Neuronal stem cell (in vitro differentiated cells): Measurements from ENCODE around the gene SORBS2.

Experiments used
- DNase-seq: peaks from one replicate; pipeline ENCODE4 v3.0.0-alpha.2; 2013; ENCODE audit warnings: low spot score
- H2AFZ ChIP-seq: one replicate; pipeline ENCODE4 v1.6.1; 2013; ENCODE audit warnings: mild to moderate bottlenecking, low read length, inconsistent platforms
- H2AK5ac ChIP-seq: 2 replicates; pipeline ENCODE4 v1.6.1; 2013; ENCODE audit warnings: low read depth, mild to moderate bottlenecking, inconsistent platforms, low read length, moderate library complexity, mixed read lengths
- H2BK120ac ChIP-seq: 2 replicates; pipeline ENCODE4 v1.6.1; 2013; ENCODE audit warnings: low read depth, mild to moderate bottlenecking, inconsistent platforms, low read length, moderate library complexity, mixed read lengths
- H2BK12ac ChIP-seq: one replicate; pipeline ENCODE4 v1.6.1; 2013; ENCODE audit warnings: low read length, inconsistent platforms
- H2BK15ac ChIP-seq: 2 replicates; pipeline ENCODE4 v1.6.1; 2013; ENCODE audit warnings: mild to moderate bottlenecking, low read length, inconsistent platforms, mixed read lengths
- H2BK5ac ChIP-seq: one replicate; pipeline ENCODE4 v1.6.1; 2013; ENCODE audit warnings: inconsistent platforms, mild to moderate bottlenecking, low read length, moderate library complexity
- H3K14ac ChIP-seq: one replicate; pipeline ENCODE4 v1.6.1; 2013; ENCODE audit warnings: low read length, inconsistent platforms
- H3K18ac ChIP-seq: 2 replicates; pipeline ENCODE4 v1.6.1; 2013; ENCODE audit warnings: low read length, inconsistent platforms
- H3K23ac ChIP-seq: 2 replicates; pipeline ENCODE4 v1.6.1; 2013; ENCODE audit warnings: low read depth, mild to moderate bottlenecking, mixed read lengths, low read length, inconsistent platforms; ENCODE audit not compliant: poor library complexity
- H3K27ac ChIP-seq: replicated peaks from 3 replicates; pipeline ENCODE4 v1.5.1; 2013; ENCODE audit warnings: low read length, inconsistent platforms
- H3K27me3 ChIP-seq, 3 experiments: 2 replicates each; pipeline ENCODE4 v1.6.1; 2013; ENCODE audit warnings: low read length in 3 of 3, mild to moderate bottlenecking in 2 of 3, inconsistent platforms in 1 of 3, low read depth in 1 of 3, mixed read lengths in 1 of 3, moderate library complexity in 1 of 3; ENCODE audit not compliant: control insufficient read depth in 3 of 3, insufficient read depth in 3 of 3
- H3K36me3 ChIP-seq, 2 donors: replicated peaks in 1 of 2; 2 replicates each; pipeline ENCODE4 v1.6.1; 2013; ENCODE audit warnings: low read length in 2 of 2; ENCODE audit not compliant: control insufficient read depth in 2 of 2, insufficient read depth in 2 of 2
- H3K4ac ChIP-seq: 2 replicates; pipeline ENCODE4 v1.6.1; 2013; ENCODE audit warnings: inconsistent platforms, mild to moderate bottlenecking, low read length, moderate library complexity
- H3K4me1 ChIP-seq, 2 donors: 1 replicate in 1 of 2; 2 replicates in 1 of 2; pipeline ENCODE4 v1.6.1; 2013; ENCODE audit warnings: low read length in 2 of 2, low read depth in 1 of 2; ENCODE audit not compliant: control insufficient read depth in 2 of 2, insufficient read depth in 1 of 2
- H3K4me2 ChIP-seq: one replicate; pipeline ENCODE4 v1.6.1; 2013; ENCODE audit warnings: mild to moderate bottlenecking, low read length, inconsistent platforms; ENCODE audit not compliant: insufficient read depth, poor library complexity, severe bottlenecking
- H3K4me3 ChIP-seq, 2 donors: 2 replicates each; pipeline ENCODE4 v1.5.1; 2013; ENCODE audit warnings: low read length in 2 of 2, mild to moderate bottlenecking in 2 of 2, inconsistent platforms in 1 of 2, moderate library complexity in 1 of 2
- H3K79me1 ChIP-seq: one replicate; pipeline ENCODE4 v1.6.1; 2013; ENCODE audit warnings: low read depth, mild to moderate bottlenecking, inconsistent platforms, low read length, moderate library complexity
- H3K9ac ChIP-seq: one replicate; pipeline ENCODE4 v1.6.1; 2013; ENCODE audit warnings: mild to moderate bottlenecking, low read depth, low read length, inconsistent platforms; ENCODE audit not compliant: poor library complexity
- H3K9me3 ChIP-seq, 2 donors: replicated peaks in 1 of 2; 2 replicates each; pipeline versions ENCODE3 to v1.6.1; 2013; ENCODE audit warnings: low read length in 2 of 2, mild to moderate bottlenecking in 2 of 2, inconsistent platforms in 1 of 2, low read depth in 1 of 2, mixed read lengths in 1 of 2, moderate library complexity in 1 of 2; ENCODE audit not compliant: control insufficient read depth in 2 of 2, insufficient read depth in 1 of 2
- H4K8ac ChIP-seq: one replicate; pipeline ENCODE4 v1.6.1; 2013; ENCODE audit warnings: low read depth, mild to moderate bottlenecking, inconsistent platforms, low read length, moderate library complexity
- H4K91ac ChIP-seq: one replicate; pipeline ENCODE4 v1.6.1; 2013; ENCODE audit warnings: low read length, low read depth, mild to moderate bottlenecking, inconsistent platforms; ENCODE audit not compliant: poor library complexity
- WGBS, 2 donors: extraction: QIAGEN DNeasy Blood & Tissue Kit; methylation state at CpG; one replicate each; pipeline ENCODE4 v1.1.7; 2013; ENCODE audit warnings: missing lambda C conversion rate in 2 of 2, mixed read lengths in 1 of 2; ENCODE audit not compliant: insufficient read length in 2 of 2, insufficient replicate concordance in 1 of 2; ENCODE audit errors: extremely low coverage in 2 of 2; 5-methylcytosine and 5-hydroxymethylcytosine counted together

SORBS2 gene

DNA sequence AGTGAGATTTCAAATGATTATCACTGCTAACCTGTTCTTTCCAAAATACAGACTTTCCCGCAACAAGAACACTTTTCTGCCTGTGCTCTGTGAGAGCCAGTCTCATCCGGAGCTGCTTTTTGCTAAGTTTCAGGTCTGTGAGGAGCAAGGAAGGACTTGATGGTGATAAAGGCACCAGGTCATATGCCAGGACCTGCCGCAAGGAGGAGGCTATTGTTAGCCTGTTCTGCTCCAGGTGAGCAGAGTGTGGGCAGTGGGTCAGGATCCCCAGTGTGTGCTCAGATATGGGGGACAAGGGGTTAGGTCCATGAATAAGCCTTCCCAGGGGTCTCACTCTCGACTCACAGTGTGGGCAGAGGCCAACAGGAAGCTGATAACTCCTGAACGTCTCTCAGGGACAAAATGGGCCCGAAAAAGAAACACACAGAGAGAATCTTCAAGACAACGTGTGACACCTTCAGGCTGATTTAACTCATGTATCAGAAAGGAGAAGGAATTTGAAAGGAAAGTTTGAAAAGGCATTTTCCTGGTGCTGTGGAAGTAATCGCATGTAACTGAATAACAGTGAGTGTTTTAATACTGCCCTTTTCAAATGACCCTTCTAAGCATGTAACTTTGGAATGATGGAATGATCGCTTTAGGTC lies 219.0 kb downstream of the SORBS2 start:
- H2AK5ac ChIP-seq = no peak overlapping the region
- H2BK12ac ChIP-seq = no peak overlapping the region
- H3K14ac ChIP-seq = no peak overlapping the region
- WGBS, 2 donors = no CpG with 5 or more reads among the region's 9 CpGs
- H4K8ac ChIP-seq = no peak overlapping the region
- H3K27me3 ChIP-seq = no peaks in the 10 kb centered on the region
- peak overlapping the region; percentile 36 for H3K18ac ChIP-seq
- H3K36me3 ChIP-seq = peaks cover 0 to 4% of the 10 kb centered on the region in 2 donors
- no peak overlapping the region for H3K23ac ChIP-seq
- no peak overlapping the region for H2BK120ac ChIP-seq
- peaks cover 0 to 1% of the 10 kb centered on the region in 2 donors for H3K4me1 ChIP-seq
- no peak overlapping the region for H2BK15ac ChIP-seq
- H3K4me3 ChIP-seq = no peak overlapping the region
- no peak overlapping the region for H2AFZ ChIP-seq
- H3K4me2 ChIP-seq = no peak overlapping the region
- no peak overlapping the region for H3K4ac ChIP-seq
- H3K79me1 ChIP-seq = no peaks in the 10 kb centered on the region
- no peak overlapping the region for H3K9ac ChIP-seq
- H4K91ac ChIP-seq = peak overlapping the region; percentile 32
- no peak overlapping the region for H2BK5ac ChIP-seq
- DNase-seq = no peak
- H3K27ac ChIP-seq = no peak overlapping the region
- H3K9me3 ChIP-seq = peaks cover 0 to 2% of the 10 kb centered on the region in 2 donors

DNA sequence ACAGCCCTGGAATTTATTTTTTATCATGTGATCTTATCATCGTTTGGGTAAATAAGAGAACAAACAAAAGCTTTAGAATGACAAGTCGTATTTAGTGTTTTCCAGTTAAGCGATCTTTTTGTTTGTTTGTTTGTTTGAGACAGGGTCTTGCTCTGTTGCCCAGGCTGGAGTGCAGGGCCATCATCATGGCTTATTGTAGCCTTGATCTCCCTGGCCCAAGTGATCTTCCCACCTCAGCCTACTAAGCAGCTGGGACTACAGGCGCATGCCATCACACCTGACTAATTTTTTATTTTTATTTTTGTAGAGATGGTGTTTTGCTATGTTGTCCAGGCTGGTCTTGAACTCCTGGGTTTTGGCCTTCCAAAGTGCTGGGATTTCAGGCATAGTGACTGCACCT lies 219.6 kb downstream of the SORBS2 start:
- no peak overlapping the region for H3K4ac ChIP-seq
- no peak overlapping the region for H3K23ac ChIP-seq
- H4K91ac ChIP-seq = no peak overlapping the region
- no peak overlapping the region for H3K4me2 ChIP-seq
- H2BK12ac ChIP-seq = no peak overlapping the region
- H3K4me1 ChIP-seq = peaks cover 0 to 6% of the 10 kb centered on the region in 2 donors
- H2AK5ac ChIP-seq = no peak overlapping the region
- no peak overlapping the region for H4K8ac ChIP-seq
- no peak overlapping the region for H2BK120ac ChIP-seq
- no peak overlapping the region for H3K4me3 ChIP-seq
- peaks cover 0 to 4% of the 10 kb centered on the region in 2 donors for H3K36me3 ChIP-seq
- H3K79me1 ChIP-seq = no peaks in the 10 kb centered on the region
- H3K27me3 ChIP-seq = peaks cover 0 to 4% (median 0%) of the 10 kb centered on the region in 3 experiments
- H3K9ac ChIP-seq = no peak overlapping the region
- DNase-seq = no peak
- H2AFZ ChIP-seq = no peak overlapping the region
- H3K18ac ChIP-seq = no peak overlapping the region
- H2BK15ac ChIP-seq = no peak overlapping the region
- peaks cover 0 to 2% of the 10 kb centered on the region in 2 donors for H3K9me3 ChIP-seq
- no peak overlapping the region for H3K27ac ChIP-seq
- WGBS, 2 donors = no CpG with 5 or more reads among the region's 4 CpGs
- H3K14ac ChIP-seq = no peak overlapping the region
- no peak overlapping the region for H2BK5ac ChIP-seq

DNA sequence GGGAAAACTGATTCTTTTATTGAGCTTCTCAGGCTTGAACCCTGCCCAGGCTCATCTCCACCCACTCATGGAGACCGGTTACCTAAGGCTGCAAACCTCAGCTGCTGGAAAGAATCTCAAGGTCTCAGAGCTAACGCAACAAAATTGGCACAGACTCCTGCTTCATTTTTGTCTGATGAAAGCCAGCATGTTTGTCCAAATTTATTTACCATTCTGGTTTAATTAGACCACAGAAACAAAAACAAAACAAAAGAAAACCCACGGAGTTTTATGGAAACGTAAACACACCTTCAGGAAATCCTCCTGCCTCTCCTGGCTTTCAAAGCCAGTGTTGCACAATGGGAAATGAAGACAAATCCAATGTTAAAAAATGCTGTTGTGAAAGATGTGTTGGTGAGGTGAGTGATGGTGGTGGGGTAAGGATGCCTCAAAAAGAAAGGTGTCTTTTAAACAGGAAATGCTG lies 220.3 kb downstream of the SORBS2 start:
- no CpG with 5 or more reads among the region's 4 CpGs for WGBS, 2 donors
- Histone ChIP-seq H3K4me2 (no peak overlapping the region), H4K91ac (no peak overlapping the region), H3K9me3 (peaks cover 0 to 2% of the 10 kb centered on the region in 2 donors), H2BK15ac (no peak overlapping the region), H3K4me3 (no peak overlapping the region), H2AFZ (no peak overlapping the region), H4K8ac (no peak overlapping the region), H2AK5ac (no peak overlapping the region), H2BK12ac (no peak overlapping the region), H3K23ac (no peak overlapping the region), H3K36me3 (peaks cover 4% of the 10 kb centered on the region in 2 donors), H3K9ac (no peak overlapping the region), H2BK5ac (no peak overlapping the region), H3K79me1 (no peaks in the 10 kb centered on the region), H3K4ac (no peak overlapping the region), H3K27ac (no peak overlapping the region), H3K27me3 (peaks cover 0 to 4% (median 0%) of the 10 kb centered on the region in 3 experiments), H3K14ac (no peak overlapping the region), H2BK120ac (no peak overlapping the region), H3K18ac (no peak overlapping the region), H3K4me1 (peaks cover 0 to 9% of the 10 kb centered on the region in 2 donors)
- DNase-seq = no peak

DNA sequence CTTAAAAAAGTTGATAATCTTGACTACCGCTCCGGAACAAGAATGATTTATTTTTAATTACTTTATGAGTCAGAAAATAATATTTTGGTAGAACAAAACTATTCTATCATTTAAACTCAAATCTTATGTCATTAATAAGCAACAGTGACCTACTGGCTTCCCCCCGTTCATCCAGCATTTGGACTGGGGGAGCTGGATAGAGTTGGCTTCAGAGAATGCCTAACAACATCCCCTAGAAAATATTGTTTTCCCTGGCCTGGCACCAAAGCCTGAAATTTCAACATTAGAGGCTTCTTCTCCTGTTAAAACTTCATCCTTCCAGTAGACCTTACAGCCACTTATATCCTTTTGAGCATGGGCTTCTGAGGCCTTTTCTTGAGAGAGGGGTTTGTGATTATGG lies 221.0 kb downstream of the SORBS2 start:
- Histone ChIP-seq H3K27ac (no peak overlapping the region), H2AFZ (no peak overlapping the region), H3K4me2 (no peak overlapping the region), H3K36me3 (peaks cover 4 to 7% of the 10 kb centered on the region in 2 donors), H2BK12ac (no peak overlapping the region), H3K9me3 (peaks cover 0 to 2% of the 10 kb centered on the region in 2 donors), H3K79me1 (no peaks in the 10 kb centered on the region), H3K9ac (no peak overlapping the region), H3K14ac (no peak overlapping the region), H2BK120ac (no peak overlapping the region), H3K4ac (no peak overlapping the region), H3K27me3 (peaks cover 0 to 4% (median 0%) of the 10 kb centered on the region in 3 experiments), H3K23ac (no peak overlapping the region), H3K4me3 (no peak overlapping the region), H2BK5ac (no peak overlapping the region), H2AK5ac (no peak overlapping the region), H4K8ac (no peak overlapping the region), H4K91ac (no peak overlapping the region), H3K18ac (no peak overlapping the region), H2BK15ac (no peak overlapping the region), H3K4me1 (peaks cover 0 to 9% of the 10 kb centered on the region in 2 donors)
- no CpG with 5 or more reads among the region's 3 CpGs for WGBS, 2 donors
- no peak for DNase-seq
